ENCODE data around the gene AVPR2. TPM values are rescaled to one million over a fixed set of nuclear protein-coding genes. Genes with fewer than 3 reads are reported as not detected.

Gene AVPR2
- total RNA-seq, 1 donor from 2014 or later = not detected

GRCh38 chrX:153869473-153870287 is 34.8 kb upstream of the AVPR2 start:
- H3K4me3 Mint-ChIP-seq (ENCODE audit: low read depth) = no peak overlapping the region

GRCh38 chrX:153870288-153870690 is 34.2 kb upstream of the AVPR2 start:
- Mint-ChIP-seq H3K9me3 (ENCODE audit: low read depth) (peaks cover 6% of the 10 kb centered on the region), H3K36me3 (ENCODE audit: insufficient read depth) (no peaks in the 10 kb centered on the region), H3K27me3 (peaks cover 10% of the 10 kb centered on the region), H3K4me1 (ENCODE audit: low read depth) (no peaks in the 10 kb centered on the region), H3K4me3 (ENCODE audit: low read depth) (no peak overlapping the region), H3K27ac (no peak overlapping the region)
- no peak for TF ChIP-seq CTCF (IDR thresholded peaks at IDR 0.05; ENCODE audit: unreplicated experiment)
- DNase-seq (ENCODE audit: low spot score, unreplicated experiment) = no peak

More at GRCh38 chrX:153869473-153870287, 34.8 kb upstream of the AVPR2 start:
- Mint-ChIP-seq H3K27me3 (peaks cover 8% of the 10 kb centered on the region), H3K4me1 (ENCODE audit: low read depth) (no peaks in the 10 kb centered on the region), H3K27ac (no peak overlapping the region), H3K9me3 (ENCODE audit: low read depth) (peaks cover 2% of the 10 kb centered on the region), H3K36me3 (ENCODE audit: insufficient read depth) (no peaks in the 10 kb centered on the region)
- DNase-seq (ENCODE audit: low spot score, unreplicated experiment) = no peak
- no peak for TF ChIP-seq CTCF (IDR thresholded peaks at IDR 0.05; ENCODE audit: unreplicated experiment)

- H3K4me3 Mint-ChIP-seq (ENCODE audit: low read depth) = no peak overlapping the region
- no peaks in the 10 kb centered on the region for H3K36me3 Mint-ChIP-seq (ENCODE audit: insufficient read depth)
- no peak overlapping the region for H3K27ac Mint-ChIP-seq
- no peak for TF ChIP-seq CTCF (IDR thresholded peaks at IDR 0.05; ENCODE audit: unreplicated experiment)
- peaks cover 6% of the 10 kb centered on the region for H3K9me3 Mint-ChIP-seq (ENCODE audit: low read depth)
- H3K27me3 Mint-ChIP-seq = peaks cover 10% of the 10 kb centered on the region
- no peaks in the 10 kb centered on the region for H3K4me1 Mint-ChIP-seq (ENCODE audit: low read depth)
- DNase-seq (ENCODE audit: low spot score, unreplicated experiment) = no peak
Observed at GRCh38 chrX:153870791-153871360, 33.6 kb upstream of the AVPR2 start.

GRCh38 chrX:153871451-153871850 is 33.0 kb upstream of the AVPR2 start:
- TF ChIP-seq CTCF (IDR thresholded peaks at IDR 0.05; ENCODE audit: unreplicated experiment) = no peak
- Mint-ChIP-seq H3K4me3 (ENCODE audit: low read depth) (no peak overlapping the region), H3K9me3 (ENCODE audit: low read depth) (peaks cover 10% of the 10 kb centered on the region), H3K27me3 (peaks cover 14% of the 10 kb centered on the region), H3K27ac (no peak overlapping the region), H3K4me1 (ENCODE audit: low read depth) (no peaks in the 10 kb centered on the region), H3K36me3 (ENCODE audit: insufficient read depth) (no peaks in the 10 kb centered on the region)
- DNase-seq (ENCODE audit: low spot score, unreplicated experiment) = no peak

- no peak for TF ChIP-seq CTCF (IDR thresholded peaks at IDR 0.05; ENCODE audit: unreplicated experiment)
- no peak for DNase-seq (ENCODE audit: low spot score, unreplicated experiment)
- no peak overlapping the region for H3K4me3 Mint-ChIP-seq (ENCODE audit: low read depth)
- H3K4me1 Mint-ChIP-seq (ENCODE audit: low read depth) = no peaks in the 10 kb centered on the region
- no peaks in the 10 kb centered on the region for H3K36me3 Mint-ChIP-seq (ENCODE audit: insufficient read depth)
- no peak overlapping the region for H3K27ac Mint-ChIP-seq
- H3K9me3 Mint-ChIP-seq (ENCODE audit: low read depth) = peaks cover 11% of the 10 kb centered on the region
- peaks cover 14% of the 10 kb centered on the region for H3K27me3 Mint-ChIP-seq
Observed at GRCh38 chrX:153871946-153872878, 32.3 kb upstream of the AVPR2 start.

All from progenitor cell of endocrine pancreas (in vitro differentiated cells).